Stomach smooth muscle (tissue), 2 donors: ENCODE measurements around the gene CACNA1G.

Experiments
- H3K27ac ChIP-seq: one replicate; pipeline ENCODE4 v1.7.0; 2013; ENCODE audit warnings: mild to moderate bottlenecking, low read length, inconsistent platforms
- H3K27me3 ChIP-seq, 2 donors: one replicate each; pipeline ENCODE4 v1.7.0; 2013; ENCODE audit warnings: low read length in 2 of 2; ENCODE audit not compliant: insufficient read depth in 2 of 2, control insufficient read depth in 1 of 2
- H3K36me3 ChIP-seq, 2 donors: one replicate each; pipeline ENCODE4 v1.7.0; 2013; ENCODE audit warnings: low read length in 2 of 2; ENCODE audit not compliant: control insufficient read depth in 2 of 2, insufficient read depth in 2 of 2
- H3K4me1 ChIP-seq: one replicate; pipeline ENCODE4 v1.7.0; 2013; ENCODE audit warnings: low read length; ENCODE audit not compliant: control insufficient read depth, insufficient read depth
- H3K4me3 ChIP-seq, 2 donors: one replicate each; pipeline ENCODE4 v1.7.0; 2013; ENCODE audit warnings: low read length in 2 of 2
- H3K9ac ChIP-seq, 2 donors: one replicate each; pipeline ENCODE4 v1.7.0; 2013; ENCODE audit warnings: low read length in 2 of 2, mild to moderate bottlenecking in 1 of 2
- H3K9me3 ChIP-seq, 2 donors: one replicate each; pipeline ENCODE4 v1.7.0; 2013; ENCODE audit warnings: low read length in 2 of 2; ENCODE audit not compliant: control insufficient read depth in 2 of 2
- donor health status: healthy.
- donor health status: Pancreatic carcinoma.

The CACNA1G gene

DNA sequence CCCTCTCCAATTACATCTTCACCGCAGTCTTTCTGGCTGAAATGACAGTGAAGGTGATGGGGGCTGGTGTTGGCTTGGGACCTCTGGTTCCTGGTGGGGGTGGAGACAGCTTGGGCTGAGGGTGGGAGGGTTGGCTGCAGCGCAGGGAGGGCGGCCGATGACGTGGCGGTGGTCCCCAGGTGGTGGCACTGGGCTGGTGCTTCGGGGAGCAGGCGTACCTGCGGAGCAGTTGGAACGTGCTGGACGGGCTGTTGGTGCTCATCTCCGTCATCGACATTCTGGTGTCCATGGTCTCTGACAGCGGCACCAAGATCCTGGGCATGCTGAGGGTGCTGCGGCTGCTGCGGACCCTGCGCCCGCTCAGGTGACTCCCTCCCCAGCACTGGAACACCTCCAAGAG is 42.3 kb downstream of the CACNA1G start:
- Histone ChIP-seq H3K9me3 (no peaks in the 10 kb centered on the region), H3K4me1 (peaks cover 17% of the 10 kb centered on the region), H3K27me3 (peaks cover 3 to 5% of the 10 kb centered on the region in 2 donors), H3K36me3 (no peaks in the 10 kb centered on the region), H3K27ac (no peak overlapping the region), H3K9ac (no peak overlapping the region), H3K4me3 (no peak overlapping the region)

DNA sequence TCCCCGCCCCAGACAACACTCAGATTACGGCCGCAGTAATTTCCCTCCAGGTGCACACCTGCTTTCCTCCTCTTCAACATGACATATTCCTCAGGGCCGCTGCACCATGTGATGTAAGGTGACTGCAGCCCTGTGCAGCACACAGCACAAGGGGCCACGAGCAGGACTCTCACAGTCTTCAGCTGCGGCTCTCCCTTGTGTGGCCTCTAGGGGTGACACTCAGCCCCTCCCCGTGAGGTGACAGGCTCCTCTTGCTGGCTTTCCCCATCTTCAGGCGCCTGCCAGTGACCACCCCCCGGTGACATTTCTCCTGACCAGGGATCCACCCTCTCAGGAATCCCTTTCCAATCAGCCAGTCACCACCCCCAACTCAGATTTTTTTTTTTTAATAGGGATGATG is 42.8 kb downstream of the CACNA1G start:
- Histone ChIP-seq H3K36me3 (no peaks in the 10 kb centered on the region), H3K4me1 (peaks cover 17% of the 10 kb centered on the region), H3K4me3 (no peak overlapping the region)

GRCh38 chr17:50604513-50604912 is 44.0 kb downstream of the CACNA1G start:
- Histone ChIP-seq H3K27me3 (peaks cover 6 to 7% of the 10 kb centered on the region in 2 donors), H3K4me1 (peaks cover 17% of the 10 kb centered on the region), H3K9me3 (no peaks in the 10 kb centered on the region), H3K9ac (peak overlapping the region in 1 of 2 donors; percentile 13), H3K27ac (no peak overlapping the region), H3K36me3 (no peaks in the 10 kb centered on the region), H3K4me3 (peak overlapping the region in 1 of 2 donors; percentile 40)

More for the DNA sequence above, 42.8 kb downstream of the CACNA1G start:
- Histone ChIP-seq H3K9ac (no peak overlapping the region), H3K27me3 (peaks cover 3 to 7% of the 10 kb centered on the region in 2 donors), H3K9me3 (no peaks in the 10 kb centered on the region), H3K27ac (no peak overlapping the region)

DNA sequence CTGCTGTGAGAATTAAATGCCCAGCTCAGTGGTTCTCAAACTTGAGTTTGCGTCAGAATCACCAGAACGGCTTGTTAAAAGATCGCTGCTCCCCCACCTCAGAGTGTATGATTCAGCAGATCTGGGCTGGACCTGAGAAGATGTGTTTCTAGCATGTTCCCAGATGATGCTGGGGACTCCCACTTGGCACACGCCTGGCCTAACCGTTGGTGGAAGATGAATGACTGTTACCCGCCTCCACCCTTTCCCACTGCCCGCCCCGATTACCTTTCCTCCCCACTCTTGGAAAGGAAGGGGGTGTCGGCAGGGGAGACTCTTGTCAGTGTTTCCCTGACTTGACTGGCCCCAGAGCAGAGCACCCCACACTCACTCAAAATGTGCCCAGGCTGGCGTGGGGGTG is 44.9 kb downstream of the CACNA1G start:
- no peaks in the 10 kb centered on the region for H3K9me3 ChIP-seq
- no peak overlapping the region for H3K9ac ChIP-seq
- H3K27me3 ChIP-seq = peaks cover 6 to 7% of the 10 kb centered on the region in 2 donors
- peaks cover 17% of the 10 kb centered on the region for H3K4me1 ChIP-seq
- H3K27ac ChIP-seq = no peak overlapping the region
- H3K4me3 ChIP-seq = no peak overlapping the region
- H3K36me3 ChIP-seq = no peaks in the 10 kb centered on the region

DNA sequence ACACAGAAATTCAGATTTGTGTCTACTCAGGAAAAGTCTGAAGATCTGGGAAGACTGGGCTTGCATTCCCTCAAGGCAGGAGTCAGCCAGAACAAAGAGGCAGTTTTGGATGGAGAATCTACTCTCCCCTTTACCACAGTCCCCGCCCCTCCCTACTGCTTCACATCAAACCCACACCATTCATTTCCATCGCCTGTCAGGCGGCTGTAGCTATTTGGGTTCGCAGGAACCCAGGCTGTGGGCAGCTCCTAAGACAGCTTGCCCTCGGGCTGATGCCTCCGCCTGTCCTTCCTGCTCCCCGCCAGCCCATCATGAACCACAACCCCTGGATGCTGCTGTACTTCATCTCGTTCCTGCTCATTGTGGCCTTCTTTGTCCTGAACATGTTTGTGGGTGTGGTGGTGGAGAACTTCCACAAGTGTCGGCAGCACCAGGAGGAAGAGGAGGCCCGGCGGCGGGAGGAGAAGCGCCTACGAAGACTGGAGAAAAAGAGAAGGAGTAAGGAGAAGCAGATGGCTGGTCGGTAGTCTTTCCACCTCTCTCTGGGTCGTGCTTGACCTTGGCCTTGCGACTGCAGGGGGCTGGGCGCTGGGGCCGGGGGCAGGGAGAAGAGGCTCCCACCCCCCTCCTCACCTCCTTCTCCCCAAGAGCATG is 47.1 kb downstream of the CACNA1G start:
- H3K27ac ChIP-seq = no peak overlapping the region
- peaks cover 6 to 7% of the 10 kb centered on the region in 2 donors for H3K27me3 ChIP-seq
- H3K4me3 ChIP-seq = no peak overlapping the region
- peaks cover 17% of the 10 kb centered on the region for H3K4me1 ChIP-seq
- no peak overlapping the region for H3K9ac ChIP-seq
- no peaks in the 10 kb centered on the region for H3K9me3 ChIP-seq
- no peaks in the 10 kb centered on the region for H3K36me3 ChIP-seq

DNA sequence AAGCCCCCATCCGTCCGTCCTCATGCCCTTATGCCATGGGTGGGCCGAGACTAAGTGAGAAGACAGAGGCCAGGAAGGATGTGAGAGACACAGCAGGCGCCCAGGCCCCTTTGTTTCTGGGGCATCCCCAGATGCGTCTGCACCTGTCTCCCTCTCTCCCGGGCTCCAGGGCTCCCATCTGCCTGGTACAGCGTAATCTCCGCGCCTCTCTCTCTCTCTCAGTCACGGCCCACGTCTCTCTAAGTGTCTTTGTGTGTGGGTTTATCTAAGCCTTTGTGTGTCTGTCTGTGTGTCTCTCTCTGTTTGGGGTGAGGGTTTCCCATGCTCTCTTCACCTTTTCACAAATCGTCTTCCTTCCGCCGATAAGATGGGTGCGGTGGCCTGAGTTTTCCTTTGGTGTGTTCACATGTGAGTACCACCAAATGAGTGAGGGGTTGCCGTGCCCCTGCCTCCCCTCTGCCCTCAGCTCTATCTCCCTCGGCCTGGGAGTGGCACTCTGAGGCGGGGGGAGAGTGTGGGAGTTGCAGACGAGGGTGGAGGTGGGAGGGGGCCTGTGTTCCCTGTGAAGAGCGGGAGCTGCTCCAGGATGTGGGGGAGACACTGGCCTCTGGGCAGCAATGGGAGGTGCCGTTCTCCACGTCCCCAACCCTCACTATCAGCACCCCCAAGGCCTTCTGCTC is 48.3 kb downstream of the CACNA1G start:
- Histone ChIP-seq H3K27ac (no peak overlapping the region), H3K4me1 (peaks cover 17% of the 10 kb centered on the region), H3K9me3 (no peaks in the 10 kb centered on the region), H3K36me3 (no peaks in the 10 kb centered on the region), H3K9ac (no peak overlapping the region), H3K4me3 (no peak overlapping the region), H3K27me3 (peaks cover 3% of the 10 kb centered on the region in 2 donors)

DNA sequence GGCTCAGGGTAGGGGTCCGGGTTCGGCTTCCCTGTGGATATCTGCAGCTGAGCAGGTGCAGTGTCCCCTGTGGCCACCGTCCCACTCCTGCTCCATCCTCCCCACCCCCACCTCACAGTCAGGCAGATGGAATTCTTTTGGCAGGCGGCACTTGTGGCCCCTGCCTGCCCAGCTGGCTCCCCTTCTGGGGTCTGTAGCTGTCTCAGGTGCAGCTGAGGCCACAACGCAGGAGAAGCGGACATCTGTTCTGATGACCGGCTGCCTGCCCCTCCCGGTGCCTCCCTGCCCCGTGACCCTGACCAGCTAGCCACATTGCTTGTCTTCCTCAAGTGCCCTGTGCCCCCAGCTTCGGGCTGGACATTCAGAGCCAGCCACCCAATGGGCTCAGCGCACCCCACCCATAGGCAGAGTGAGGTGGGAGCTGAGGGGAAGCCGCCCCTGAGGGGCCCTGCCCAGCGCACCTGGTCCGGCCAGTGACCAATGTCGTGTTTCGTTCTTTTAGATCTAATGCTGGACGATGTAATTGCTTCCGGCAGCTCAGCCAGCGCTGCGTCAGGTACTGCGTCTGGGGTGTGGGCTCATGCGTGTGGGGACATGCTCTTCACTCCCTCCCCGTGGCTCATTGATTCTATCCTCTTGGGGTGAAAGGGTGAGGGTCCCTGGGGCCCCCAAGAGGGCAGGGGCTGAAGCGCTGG is 49.0 kb downstream of the CACNA1G start:
- no peaks in the 10 kb centered on the region for H3K9me3 ChIP-seq
- H3K4me3 ChIP-seq = no peak overlapping the region
- H3K27me3 ChIP-seq = peaks cover 3% of the 10 kb centered on the region in 2 donors
- no peak overlapping the region for H3K27ac ChIP-seq
- H3K4me1 ChIP-seq = peaks cover 12% of the 10 kb centered on the region
- H3K36me3 ChIP-seq = no peaks in the 10 kb centered on the region
- no peak overlapping the region for H3K9ac ChIP-seq

DNA sequence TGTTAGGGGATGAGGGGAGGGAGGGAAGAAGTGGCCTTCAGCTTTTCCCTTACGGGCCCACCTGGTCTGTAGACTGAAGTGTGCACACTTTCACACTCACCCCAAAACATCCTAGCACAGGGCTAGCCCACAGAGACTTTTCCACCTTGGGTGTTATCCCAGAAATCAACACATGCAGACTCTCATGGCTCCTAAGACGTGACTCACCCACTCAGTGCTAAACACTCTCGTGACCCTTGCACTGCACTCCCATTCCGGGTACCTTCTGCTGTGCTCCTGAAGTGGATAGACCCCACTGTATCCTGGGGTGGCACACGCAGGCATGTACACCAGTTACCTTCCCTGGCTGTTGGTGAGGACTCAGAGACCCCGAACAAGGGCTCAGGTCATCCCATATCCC is 51.1 kb downstream of the CACNA1G start:
- peaks cover 3% of the 10 kb centered on the region in 2 donors for H3K27me3 ChIP-seq
- H3K9ac ChIP-seq = no peak overlapping the region

DNA sequence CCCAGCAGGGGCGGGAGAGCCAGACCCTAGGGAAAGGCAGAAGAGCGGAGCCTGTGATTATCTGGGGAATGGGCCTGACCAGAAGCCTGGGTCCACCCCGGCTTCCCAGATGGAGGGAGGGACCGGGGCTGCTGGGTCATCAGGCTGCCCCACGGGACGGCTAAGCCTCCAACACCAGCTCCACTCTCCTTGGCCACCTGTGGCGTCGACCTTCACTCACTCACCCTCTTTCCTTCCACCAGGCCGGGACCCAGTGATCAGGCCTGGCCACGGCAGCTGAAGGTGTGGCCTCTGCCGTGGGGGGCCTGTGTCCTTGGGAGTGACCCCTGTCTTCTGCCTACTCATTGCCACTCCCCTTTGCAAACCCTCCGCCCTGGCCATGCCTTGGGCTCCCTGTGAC is 51.8 kb downstream of the CACNA1G start:
- H3K27ac ChIP-seq = no peak overlapping the region
- peaks cover 3% of the 10 kb centered on the region in 2 donors for H3K27me3 ChIP-seq
- H3K9me3 ChIP-seq = no peaks in the 10 kb centered on the region
- H3K4me3 ChIP-seq = no peak overlapping the region
- H3K9ac ChIP-seq = no peak overlapping the region
- H3K36me3 ChIP-seq = no peaks in the 10 kb centered on the region
- no peaks in the 10 kb centered on the region for H3K4me1 ChIP-seq

More for the DNA sequence above, 51.1 kb downstream of the CACNA1G start:
- no peaks in the 10 kb centered on the region for H3K9me3 ChIP-seq
- H3K4me1 ChIP-seq = no peaks in the 10 kb centered on the region
- no peak overlapping the region for H3K27ac ChIP-seq
- no peaks in the 10 kb centered on the region for H3K36me3 ChIP-seq
- no peak overlapping the region for H3K4me3 ChIP-seq

- no peaks in the 10 kb centered on the region for H3K4me1 ChIP-seq
- peaks cover 0 to 3% of the 10 kb centered on the region in 2 donors for H3K27me3 ChIP-seq
- no peaks in the 10 kb centered on the region for H3K9me3 ChIP-seq
- H3K36me3 ChIP-seq = no peaks in the 10 kb centered on the region
- no peak overlapping the region for H3K9ac ChIP-seq
- no peak overlapping the region for H3K27ac ChIP-seq
- H3K4me3 ChIP-seq = no peak overlapping the region
Measured at GRCh38 chr17:50613007-50613992, 52.8 kb downstream of the CACNA1G start.
